ENCODE data around the gene ZNF280D.

Gene ZNF280D

GRCh38 chr15:56749982-56750381 is 16.7 kb upstream of the ZNF280D start:
- no peak for DNase-seq

GRCh38 chr15:56744701-56745683 is 11.7 kb upstream of the ZNF280D start:
- no peak for DNase-seq

- DNase-seq, result no peak
These were observed 8.2 kb upstream of the ZNF280D start for GRCh38 chr15:56741541-56741940.

GRCh38 chr15:56739964-56740640 is 6.8 kb upstream of the ZNF280D start:
- DNase-seq, result no peak

GRCh38 chr15:56739474-56739873 is 6.2 kb upstream of the ZNF280D start:
- no peak for DNase-seq

GRCh38 chr15:56737791-56738190 is 4.5 kb upstream of the ZNF280D start:
- no peak for DNase-seq

GRCh38 chr15:56736881-56737707 is 3.8 kb upstream of the ZNF280D start:
- no peak for DNase-seq

- no peak for DNase-seq
These were observed 3.0 kb upstream of the ZNF280D start for GRCh38 chr15:56736308-56736707.

- no peak for DNase-seq
These were observed 2.3 kb upstream of the ZNF280D start for GRCh38 chr15:56735589-56735988.

GRCh38 chr15:56734013-56734635 is 815 bp upstream of the ZNF280D start:
- DNase-seq, result peak in 2 of 6 experiments; percentile 23 to 43

GRCh38 chr15:56732886-56733135 is 498 bp downstream of the ZNF280D start:
- DNase-seq, result no peak

GRCh38 chr15:56732135-56732885 is 999 bp downstream of the ZNF280D start:
- peak in 2 of 6 experiments; percentile 34 to 43 for DNase-seq

- DNase-seq, result no peak
These were observed 1.8 kb downstream of the ZNF280D start for GRCh38 chr15:56731548-56731947.

GRCh38 chr15:56729561-56729960 is 3.7 kb downstream of the ZNF280D start:
- DNase-seq, result no peak

- DNase-seq, result peak in 2 of 6 experiments; percentile 18 to 25
These were observed 7.9 kb downstream of the ZNF280D start for GRCh38 chr15:56725386-56725785.

GRCh38 chr15:56724232-56724631 is 9.1 kb downstream of the ZNF280D start:
- DNase-seq, result no peak

- DNase-seq, result no peak
These were observed 9.5 kb downstream of the ZNF280D start for GRCh38 chr15:56723787-56724186.

- no peak for DNase-seq
These were observed 13.3 kb downstream of the ZNF280D start for GRCh38 chr15:56719774-56720555.

- DNase-seq, result no peak
These were observed 14.2 kb downstream of the ZNF280D start for GRCh38 chr15:56719021-56719612.

- no peak for DNase-seq
These were observed 14.7 kb downstream of the ZNF280D start for GRCh38 chr15:56718560-56718959.

- DNase-seq, result no peak
These were observed 17.0 kb downstream of the ZNF280D start for GRCh38 chr15:56716334-56716733.

Data from stimulated activated naive CD4-positive, alpha-beta T cell (primary cell).